Cardiac septum (tissue), 1 donor: ENCODE measurements around the gene LRP2BP. TPM values are rescaled to one million over a fixed set of nuclear protein-coding genes. Genes with fewer than 3 reads are reported as not detected.
"Not testable (repeated sequence)": the region's sequence is repeated elsewhere in the genome, so short reads cannot be mapped to it uniquely, and the experiment has no call there.

Source experiments
- DNase-seq: peaks from one replicate; pipeline ENCODE4 v3.0.0-alpha.2; 2020; ENCODE audit warnings: low spot score
- intact Hi-C: fragments of 100-400 bp; cut with DNase I; formaldehyde crosslinking; loops from one replicate; pipeline ENCODE4 v1.14.0; 2022
- total RNA-seq: library from RNA; stranded (reverse); fragmentation: NEBNext Ultra II Directional; extraction: Animal tissue kit (Norgen Biotek cat#: 25700); gene quantifications from one replicate; pipeline ENCODE4 v1.2.1, GENCODE V29; 2021
- donor health status: DM: no; HTN: no; CAD: no.

LRP2BP gene
- total RNA-seq, 1 donor from 2014 or later, result 1.5 TPM

- no peak for DNase-seq
- intact Hi-C loops, result no loop called here
These were observed 25.3 kb downstream of the LRP2BP start for GRCh38 chr4:185370268-185370949.

GRCh38 chr4:185369731-185370130 lies 26.0 kb downstream of the LRP2BP start:
- no peak for DNase-seq
- intact Hi-C loops, result no loop called here

DNA sequence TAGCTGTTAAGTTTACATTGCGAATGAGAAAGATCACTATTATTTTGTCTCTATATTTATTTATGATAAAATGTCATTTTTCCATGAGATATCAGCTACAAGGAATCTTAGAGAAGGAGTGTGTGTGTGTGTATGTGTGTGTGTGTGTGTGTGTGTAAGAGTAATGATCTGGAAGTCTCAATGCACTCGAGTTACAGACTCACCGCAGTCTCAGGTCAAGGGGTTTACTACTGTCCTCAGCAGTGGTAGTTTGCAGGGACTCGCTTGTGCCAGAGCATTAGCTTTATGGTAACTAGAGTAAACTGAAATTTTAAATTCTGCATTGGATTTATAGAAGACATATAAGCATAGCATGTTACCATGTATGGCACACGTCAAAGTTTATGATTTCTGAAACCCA lies 30.8 kb downstream of the LRP2BP start:
- intact Hi-C loops, result no loop called here
- no peak for DNase-seq

DNA sequence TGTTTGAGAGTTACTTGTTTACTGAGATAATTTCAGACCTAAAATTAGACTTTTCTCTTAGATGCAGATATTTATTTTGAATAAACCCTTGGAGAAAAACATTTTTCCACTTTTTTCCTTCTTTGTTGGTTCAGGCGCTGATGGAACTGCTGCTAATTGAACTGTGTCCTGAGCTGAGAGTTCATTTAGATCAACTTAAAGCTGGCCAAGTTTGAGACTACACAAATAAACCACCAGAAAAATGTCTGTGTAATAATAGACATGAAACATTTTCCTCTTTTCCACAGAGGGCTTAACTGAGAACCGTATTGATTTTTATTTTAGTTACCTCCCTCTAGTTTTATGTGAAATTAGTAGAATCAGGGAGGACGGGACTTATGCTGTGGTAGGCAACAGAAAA lies 32.5 kb downstream of the LRP2BP start:
- no peak for DNase-seq

DNA sequence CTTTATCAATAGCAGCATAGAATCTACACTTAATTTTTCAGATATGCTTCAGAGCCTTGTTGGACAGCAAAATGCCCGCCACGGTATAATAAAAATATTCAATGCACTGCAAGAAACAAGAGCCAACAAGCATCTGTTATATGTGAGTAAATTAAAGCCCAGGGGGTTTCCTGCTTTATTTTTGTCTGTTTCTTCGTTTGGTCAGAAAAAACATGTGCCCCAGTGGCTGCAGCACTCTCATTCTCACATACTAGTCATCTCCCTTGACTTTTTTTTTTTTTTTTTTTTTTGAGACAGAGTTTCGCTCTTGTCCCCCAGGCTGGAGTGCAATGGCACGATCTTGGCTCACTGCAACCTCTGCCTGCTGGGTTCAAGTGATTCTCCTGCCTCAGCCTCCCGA lies 33.2 kb downstream of the LRP2BP start:
- intact Hi-C loops, DNase-seq: not testable (repeated sequence)

More for the DNA sequence above, 32.5 kb downstream of the LRP2BP start:
- intact Hi-C loops, result no loop called here

- intact Hi-C loops, result no loop called here
- DNase-seq, result no peak
These were observed 33.9 kb downstream of the LRP2BP start for GRCh38 chr4:185361872-185362271.

DNA sequence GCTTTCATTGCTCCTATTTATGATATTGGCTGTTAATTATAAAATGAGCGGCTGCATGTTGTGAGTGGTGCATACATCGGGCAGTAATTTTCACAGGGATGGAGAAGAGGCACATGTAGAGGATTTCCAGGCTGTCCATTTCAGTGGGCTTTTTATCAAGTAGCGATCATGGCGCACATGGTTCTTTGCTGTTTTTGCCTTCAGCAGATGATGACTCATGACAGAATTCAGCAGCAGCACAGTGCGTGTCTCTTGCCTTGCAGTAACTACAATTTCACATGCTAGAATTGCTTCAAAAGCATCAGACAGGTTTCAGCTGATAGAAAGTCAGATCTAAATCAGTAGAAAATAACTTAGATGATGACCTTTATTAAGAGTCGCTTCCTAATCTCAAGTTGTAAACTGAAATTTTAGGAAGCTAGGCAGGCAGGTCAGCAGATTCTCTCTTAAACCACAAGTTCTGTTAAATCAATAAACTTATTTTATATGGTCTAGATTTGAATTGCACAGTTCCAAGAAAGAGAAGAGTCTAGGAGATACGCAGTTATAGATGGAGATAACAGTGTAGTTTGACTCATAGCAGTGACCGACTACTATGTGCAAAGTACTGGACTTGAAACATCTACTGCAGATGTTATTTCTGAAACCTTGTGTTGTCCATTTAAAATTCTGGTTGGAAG lies 35.8 kb downstream of the LRP2BP start:
- no peak for DNase-seq
- intact Hi-C loops, result no loop called here

DNA sequence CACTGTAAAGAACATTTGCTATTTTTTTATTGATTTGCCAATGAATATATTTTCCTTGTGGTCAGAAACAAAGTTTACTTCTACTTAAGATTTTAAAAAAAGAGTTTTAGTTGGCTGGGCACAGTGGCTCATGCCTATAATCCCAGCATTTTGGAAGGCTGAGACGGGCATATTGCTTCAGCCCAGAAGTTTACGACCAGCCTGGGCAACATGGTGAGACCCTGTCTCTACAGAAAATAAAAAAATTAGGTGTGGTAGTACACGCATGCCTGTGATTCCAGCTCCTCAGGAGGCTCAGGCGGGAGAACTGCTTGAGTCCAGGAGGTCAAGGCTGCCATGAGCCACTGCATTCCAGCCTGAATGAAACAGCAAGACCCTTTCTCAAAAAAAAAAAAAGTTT lies 36.8 kb downstream of the LRP2BP start:
- intact Hi-C loops, result no loop called here
- no peak for DNase-seq

GRCh38 chr4:185358514-185358913 lies 37.2 kb downstream of the LRP2BP start:
- no peak for DNase-seq
- intact Hi-C loops, result no loop called here

DNA sequence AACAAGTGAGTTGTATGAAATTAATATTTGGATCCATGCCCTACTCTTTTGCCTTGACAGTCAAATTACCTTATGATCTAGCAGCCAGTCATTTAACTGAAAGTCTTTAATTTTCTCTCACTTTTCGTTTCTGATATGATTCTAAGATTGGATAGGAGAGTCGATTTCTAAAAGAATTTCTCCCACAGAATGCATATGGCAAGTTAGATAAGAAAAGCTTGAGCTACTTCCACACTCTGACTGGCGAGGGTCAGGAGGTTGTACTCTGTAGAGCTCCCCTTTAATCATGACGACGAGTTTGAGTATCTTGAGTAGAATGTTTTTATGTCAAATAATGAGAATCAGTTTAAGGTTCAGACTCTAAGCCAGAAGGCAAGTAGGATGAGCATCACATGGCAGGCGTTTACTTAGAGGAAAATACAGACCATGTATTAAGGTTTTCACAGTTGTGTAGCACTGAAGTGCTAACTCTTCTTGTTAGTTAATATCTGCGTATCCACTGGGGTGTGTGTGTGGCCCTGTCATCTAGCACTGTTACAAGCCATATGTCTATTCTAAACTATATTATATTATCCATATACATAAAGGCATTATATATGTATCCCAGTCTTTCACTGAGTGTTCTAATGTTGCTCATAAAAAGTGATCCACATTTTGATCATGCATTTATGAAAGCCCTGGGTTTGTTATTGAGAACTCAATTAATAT lies 37.8 kb downstream of the LRP2BP start:
- intact Hi-C loops, result no loop called here
- no peak for DNase-seq

GRCh38 chr4:185357211-185357610 lies 38.5 kb downstream of the LRP2BP start:
- no peak for DNase-seq
- intact Hi-C loops, result no loop called here

DNA sequence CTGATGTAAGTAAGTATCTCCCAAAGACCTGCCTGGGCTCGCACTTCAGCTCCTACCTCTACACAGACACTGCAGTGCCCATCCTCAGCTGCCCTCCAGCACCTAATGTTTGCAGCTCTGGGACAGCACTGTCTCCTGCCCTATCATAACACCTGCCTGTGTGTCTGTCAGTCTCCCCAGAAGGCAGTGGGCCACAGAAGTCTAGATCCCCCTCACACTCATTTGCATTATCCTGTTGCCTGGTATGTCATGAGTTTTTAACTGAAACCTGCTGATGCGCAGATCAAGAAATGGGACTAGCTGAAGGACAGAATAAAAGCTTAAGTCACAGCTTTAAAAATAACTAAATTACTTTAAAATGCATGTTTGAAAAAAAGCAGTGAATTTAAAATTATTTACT lies 43.0 kb downstream of the LRP2BP start:
- intact Hi-C loops, result no loop called here
- no peak for DNase-seq

DNA sequence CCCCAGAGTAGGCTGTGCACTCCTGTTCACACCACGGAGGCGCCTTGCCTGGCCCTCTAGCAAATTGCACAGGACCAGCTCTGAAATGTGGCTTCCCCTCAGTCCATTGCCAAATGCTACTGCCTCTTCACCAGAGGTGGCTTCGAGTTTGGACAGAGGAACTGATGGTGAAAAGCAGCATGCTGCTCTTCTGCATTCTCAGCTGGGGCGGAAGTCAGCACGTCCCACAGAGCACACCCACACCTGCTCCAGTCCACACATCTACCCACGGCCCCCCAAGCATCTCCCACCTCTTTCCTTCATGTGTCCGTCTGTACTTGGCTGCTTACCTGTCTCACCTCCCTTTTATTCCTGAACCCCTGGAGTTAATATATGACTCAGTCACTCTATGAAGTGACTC lies 43.5 kb downstream of the LRP2BP start:
- no peak for DNase-seq
- intact Hi-C loops, result no loop called here

GRCh38 chr4:185351691-185352090 lies 44.0 kb downstream of the LRP2BP start:
- intact Hi-C loops, result no loop called here
- no peak for DNase-seq

DNA sequence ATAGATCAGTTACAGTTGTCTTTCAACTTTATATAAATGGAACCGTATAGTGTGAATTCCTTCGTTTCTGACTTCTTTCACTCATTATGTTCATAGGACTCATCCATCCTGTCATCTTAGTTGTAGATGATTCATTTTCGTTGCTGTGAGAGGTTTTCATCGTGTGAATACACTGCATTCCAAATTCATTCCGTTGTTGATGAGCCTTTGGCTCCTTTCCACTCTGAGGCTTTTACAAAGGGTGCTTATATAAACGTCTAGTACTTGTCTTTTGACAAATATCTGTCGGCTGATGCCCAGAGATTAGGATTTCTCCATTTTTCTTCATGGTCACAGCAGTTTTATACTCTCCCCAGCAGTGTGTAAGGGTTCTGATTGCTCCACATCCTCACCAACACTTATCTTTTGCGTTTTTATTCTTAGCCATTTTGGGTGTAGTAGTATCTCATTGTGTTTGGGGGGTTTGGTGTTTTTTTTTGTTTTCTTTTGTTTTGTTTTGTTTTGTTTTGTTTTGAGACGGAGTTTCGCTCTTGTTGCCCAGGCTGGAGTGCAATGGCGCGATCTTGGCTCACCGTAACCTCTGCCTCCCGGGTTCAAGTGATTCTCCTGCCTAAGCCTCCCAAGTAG lies 48.6 kb downstream of the LRP2BP start:
- intact Hi-C loops, result no loop called here
- DNase-seq, result no peak

DNA sequence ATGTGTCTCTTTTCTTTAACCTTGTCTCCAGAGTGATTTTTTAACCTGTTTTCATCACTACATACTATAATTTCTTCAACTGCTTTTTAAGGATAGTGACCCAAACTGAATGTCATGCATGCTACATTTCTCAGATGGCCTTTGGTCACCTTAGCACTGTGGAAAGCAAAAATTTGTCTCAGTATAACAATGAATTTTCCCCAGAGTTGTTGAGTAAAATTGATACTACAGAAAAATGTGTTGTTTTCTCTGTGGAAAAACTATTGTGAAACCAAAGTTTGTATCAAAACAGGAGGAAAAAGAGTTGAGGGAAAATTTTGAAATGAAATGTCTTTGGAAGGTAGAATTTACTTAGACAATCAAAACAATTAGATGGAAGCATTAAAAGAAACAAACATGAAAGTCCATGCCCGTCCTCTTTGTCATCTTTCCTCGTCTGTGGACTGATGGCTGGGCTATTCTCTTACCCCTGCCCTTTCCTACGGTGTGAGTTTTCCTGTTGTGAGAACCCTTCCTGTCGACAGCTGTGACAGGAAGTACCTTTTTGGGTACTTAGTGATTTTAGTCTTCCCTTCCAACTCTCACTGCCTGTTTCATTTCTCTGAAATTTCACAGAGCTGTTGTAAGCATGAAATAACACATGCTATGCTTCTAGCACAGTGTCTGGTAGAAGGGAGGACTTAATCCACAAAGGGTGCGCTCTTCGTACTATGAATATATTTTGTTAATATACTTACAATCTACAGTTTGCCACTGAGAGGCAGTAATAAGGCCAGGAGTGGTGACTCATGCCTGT lies 50.8 kb downstream of the LRP2BP start:
- no peak for DNase-seq
- intact Hi-C loops, result no loop called here

DNA sequence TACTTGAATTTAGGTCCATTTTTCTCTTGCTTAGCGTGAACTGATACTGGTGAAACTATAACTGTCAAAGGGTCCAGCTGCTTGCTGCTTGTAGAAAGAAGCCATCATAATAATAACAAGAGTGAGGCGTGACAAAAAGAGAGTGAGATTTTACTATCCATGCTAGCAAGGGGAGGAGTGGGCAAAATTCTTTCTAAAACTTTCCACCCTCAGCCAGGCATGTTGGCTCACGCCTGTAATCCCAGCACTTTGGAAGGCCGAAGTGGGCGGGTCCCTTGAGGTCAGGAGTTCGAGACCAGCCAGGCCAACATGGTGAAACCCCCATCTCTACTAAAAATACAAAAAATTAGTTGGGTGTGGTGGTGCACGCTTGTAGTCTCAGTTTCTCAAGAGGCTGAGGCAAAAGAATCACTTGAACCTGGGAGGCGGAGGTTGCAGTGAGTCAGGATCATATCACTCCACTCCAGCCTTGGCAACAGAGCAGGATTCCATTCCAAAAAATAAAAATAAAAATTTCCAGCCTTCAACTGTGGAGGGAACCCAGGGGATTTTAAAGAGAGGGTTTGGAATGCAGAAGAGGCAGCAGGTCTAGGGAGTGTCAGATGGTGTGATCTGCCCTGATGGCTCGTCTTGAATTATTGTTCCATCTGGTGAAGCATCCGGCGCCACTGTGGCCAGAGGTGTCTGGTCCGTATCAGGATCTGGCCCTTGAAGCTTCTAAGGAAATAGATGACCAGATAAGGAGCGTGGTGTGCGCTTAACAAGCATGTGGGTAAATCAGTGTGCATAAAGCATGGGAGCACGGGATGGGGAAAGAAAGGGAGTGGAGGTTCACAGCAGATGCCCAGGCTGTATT lies 51.8 kb downstream of the LRP2BP start:
- intact Hi-C loops, result no loop called here
- no peak for DNase-seq

GRCh38 chr4:185341841-185342240 lies 53.9 kb downstream of the LRP2BP start:
- no peak for DNase-seq
- intact Hi-C loops, result no loop called here

GRCh38 chr4:185341377-185341776 lies 54.3 kb downstream of the LRP2BP start:
- intact Hi-C loops, result no loop called here
- no peak for DNase-seq
